GM08714 (cell line): Measurements from ENCODE around the gene PPP1R12C.

Experiments used
- H3K4me3 ChIP-seq: fragments of 200-500 bp; sonication (Bioruptor generic); 2 replicates; pipeline ENCODE4 v1.5.1; 2014; ENCODE audit warnings: mild to moderate bottlenecking, low read length, inconsistent platforms
- ZNF274 ChIP-seq: IDR thresholded peaks from 2 replicates; pipeline ENCODE4 v1.6.1; 2012; ENCODE audit warnings: mild to moderate bottlenecking, low read depth, low read length

Gene PPP1R12C

GRCh38 chr19:55094456-55095259, 22.8 kb downstream of the PPP1R12C start:
- H3K4me3 ChIP-seq, result no peak overlapping the region
- no peak for TF ChIP-seq ZNF274

DNA sequence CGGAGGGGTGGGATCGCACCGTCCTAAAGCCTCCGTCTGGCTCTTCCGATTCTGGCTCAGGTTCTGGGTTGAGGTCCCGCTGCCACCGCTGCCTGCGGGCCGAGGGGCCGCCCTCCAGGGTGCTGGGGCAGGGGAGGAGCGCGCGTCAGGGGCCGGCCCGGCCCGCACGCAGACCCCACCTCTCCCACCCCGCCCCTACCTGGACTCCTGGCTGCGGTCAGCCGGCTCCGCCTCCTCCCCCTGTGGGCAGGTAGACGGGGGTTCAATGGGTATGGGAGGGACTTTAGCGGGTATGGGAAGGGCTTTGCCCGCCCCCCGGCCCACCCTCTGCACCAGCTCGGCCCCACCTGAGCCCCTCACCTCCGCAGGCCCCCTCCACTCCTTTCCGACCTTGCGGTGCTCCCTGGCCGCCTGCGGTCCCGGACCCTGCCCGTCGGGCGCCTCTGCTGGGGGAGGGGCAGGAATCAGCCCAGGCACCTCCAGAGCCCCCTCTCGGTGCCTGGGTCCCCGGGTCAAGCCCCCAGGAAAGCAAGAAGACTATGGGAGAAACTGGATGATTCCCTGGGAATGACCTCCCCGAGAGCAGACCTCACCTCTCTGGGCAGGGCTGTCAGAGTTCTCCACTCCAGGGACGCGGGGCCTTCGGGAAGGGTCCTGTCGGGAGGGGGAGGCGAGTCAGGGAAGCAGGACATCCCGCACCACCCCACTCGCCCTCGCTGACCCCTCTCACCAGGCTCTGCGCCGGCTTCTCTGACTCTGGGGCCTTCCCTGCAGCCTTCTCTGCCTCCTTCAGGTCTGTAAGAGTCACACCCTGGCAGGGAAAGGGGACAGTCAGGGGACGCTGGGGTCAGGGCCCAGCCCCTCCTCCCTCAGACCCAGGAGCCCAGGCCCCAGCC, 24.8 kb downstream of the PPP1R12C start:
- TF ChIP-seq ZNF274, result no peak
- no peak overlapping the region for H3K4me3 ChIP-seq

DNA sequence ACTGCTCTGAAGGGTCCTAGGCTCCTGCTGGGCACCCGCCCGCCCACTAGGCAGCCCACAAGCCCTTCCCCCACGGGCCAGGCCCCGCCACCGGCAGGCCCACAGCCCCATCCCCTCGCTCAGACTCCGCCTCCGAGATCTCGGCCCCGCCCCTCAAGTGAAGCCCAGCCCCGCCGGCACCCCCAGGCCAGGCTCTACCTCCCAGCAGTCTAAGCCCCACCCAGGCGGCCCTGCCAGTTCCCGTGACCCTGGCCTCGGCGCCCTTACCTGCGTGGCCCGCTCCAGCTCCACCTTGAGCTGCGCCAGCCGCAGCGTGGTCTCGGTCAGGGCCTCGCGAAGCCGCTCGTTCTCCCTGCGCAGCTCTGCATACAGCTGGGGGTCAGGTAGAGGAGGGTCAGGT, 25.5 kb downstream of the PPP1R12C start:
- no peak for TF ChIP-seq ZNF274
- no peak overlapping the region for H3K4me3 ChIP-seq

- H3K4me3 ChIP-seq, result no peak overlapping the region
- no peak for TF ChIP-seq ZNF274
These were observed 26.1 kb downstream of the PPP1R12C start for GRCh38 chr19:55091126-55091910.

- H3K4me3 ChIP-seq, result no peak overlapping the region
- no peak for TF ChIP-seq ZNF274
These were observed 26.9 kb downstream of the PPP1R12C start for GRCh38 chr19:55090564-55090963.

DNA sequence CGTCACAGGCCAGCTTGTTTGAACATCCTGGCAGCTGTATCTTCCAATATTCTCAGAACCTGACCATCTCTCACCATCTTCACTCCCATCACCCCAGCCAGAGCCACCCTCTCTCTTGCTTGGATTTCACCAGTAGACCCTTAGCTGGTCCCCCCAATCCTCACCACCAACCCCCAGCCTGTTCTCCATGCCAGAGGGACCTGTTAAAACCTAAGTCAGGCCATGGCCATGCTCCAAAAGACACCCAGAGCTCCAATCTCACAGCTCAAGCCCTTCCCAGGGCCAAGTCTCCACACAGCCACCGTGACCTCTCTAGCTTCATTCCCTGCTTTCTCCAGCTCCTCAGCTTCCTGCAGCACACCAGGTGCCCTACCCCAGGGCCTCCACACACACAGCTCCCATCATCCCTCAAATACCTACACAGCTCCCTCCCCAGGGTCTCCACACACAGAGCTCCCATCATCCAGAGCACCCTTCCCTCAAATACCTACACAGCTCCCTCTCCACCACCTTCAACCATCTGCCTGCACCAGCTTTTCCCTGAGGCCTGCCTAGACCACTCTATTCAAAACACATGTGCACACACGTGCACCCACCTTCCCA, 28.0 kb downstream of the PPP1R12C start:
- TF ChIP-seq ZNF274, result no peak
- no peak overlapping the region for H3K4me3 ChIP-seq

GRCh38 chr19:55088543-55089341, 28.7 kb downstream of the PPP1R12C start:
- H3K4me3 ChIP-seq, result no peak overlapping the region
- TF ChIP-seq ZNF274, result no peak

DNA sequence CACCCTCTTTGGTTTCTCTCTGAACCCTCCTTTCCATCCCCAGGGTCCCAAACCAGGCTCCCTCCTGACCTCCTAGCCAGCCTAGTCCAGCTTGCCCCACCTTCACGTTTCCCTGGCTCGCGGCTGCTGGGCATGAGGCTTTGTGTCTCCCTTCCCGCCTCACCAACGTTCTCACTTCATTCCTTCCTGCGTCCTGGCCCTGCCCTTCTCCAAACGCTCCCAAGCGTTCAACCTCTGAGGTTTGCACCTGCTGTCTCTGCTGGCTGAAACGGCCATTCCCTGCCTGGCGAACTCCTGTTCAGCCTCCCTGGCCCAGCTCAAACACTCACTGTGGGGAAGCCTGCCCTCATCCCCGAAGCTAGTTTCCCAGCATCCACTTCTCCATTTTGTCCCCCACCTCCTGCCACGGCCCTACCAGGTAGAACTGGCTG, 29.4 kb downstream of the PPP1R12C start:
- H3K4me3 ChIP-seq, result no peak overlapping the region
- no peak for TF ChIP-seq ZNF274

- H3K4me3 ChIP-seq, result no peak overlapping the region
- TF ChIP-seq ZNF274, result no peak
These were observed 29.9 kb downstream of the PPP1R12C start for GRCh38 chr19:55087542-55087901.

DNA sequence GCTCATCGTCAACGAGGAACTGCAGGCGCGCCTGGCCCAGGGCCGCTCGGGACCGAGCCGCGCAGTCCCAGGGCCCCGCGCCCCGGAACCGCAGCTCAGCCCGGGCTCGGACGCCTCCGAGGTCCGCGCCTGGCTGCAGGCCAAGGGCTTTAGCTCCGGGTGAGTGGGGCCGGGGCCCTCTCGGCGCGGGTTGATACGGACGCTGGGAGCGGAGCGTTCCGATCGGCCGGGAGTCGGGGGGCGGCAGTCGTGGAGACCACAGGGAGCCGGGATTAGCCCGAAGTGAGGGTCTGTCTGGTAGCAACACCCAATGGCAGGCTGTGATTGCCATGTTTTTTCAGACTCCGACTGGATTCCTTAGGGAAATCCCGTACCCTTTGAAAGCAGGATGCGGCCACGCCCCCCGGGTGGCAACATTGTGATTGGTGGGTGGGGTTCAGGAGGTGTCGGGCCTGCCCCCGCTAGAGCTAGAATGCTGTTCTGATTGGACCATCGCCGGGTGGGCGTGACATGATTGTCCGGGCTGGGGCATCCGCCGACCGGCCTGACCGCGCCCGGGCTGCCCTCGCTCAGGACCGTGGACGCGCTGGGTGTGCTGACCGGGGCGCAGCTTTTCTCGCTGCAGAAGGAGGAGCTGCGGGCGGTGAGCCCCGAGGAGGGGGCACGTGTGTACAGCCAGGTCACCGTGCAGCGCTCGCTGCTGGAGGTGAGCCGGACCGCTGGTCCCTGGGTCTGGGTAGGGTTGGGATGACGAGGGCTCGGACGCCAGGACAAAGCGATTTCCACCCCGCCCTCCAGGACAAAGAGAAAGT, 30.5 kb downstream of the PPP1R12C start:
- no peak for TF ChIP-seq ZNF274
- no peak overlapping the region for H3K4me3 ChIP-seq

- H3K4me3 ChIP-seq, result no peak overlapping the region
- TF ChIP-seq ZNF274, result no peak
These were observed 31.3 kb downstream of the PPP1R12C start for GRCh38 chr19:55085923-55086715.

- TF ChIP-seq ZNF274, result no peak
These were observed 33.0 kb downstream of the PPP1R12C start for GRCh38 chr19:55084416-55084815.

More at GRCh38 chr19:55084416-55084815, 33.0 kb downstream of the PPP1R12C start:
- H3K4me3 ChIP-seq, result no peak overlapping the region
